H9 (cell line): ENCODE data around the gene IDNK. TPM values are rescaled to one million over a fixed set of nuclear protein-coding genes. Genes with fewer than 3 reads are reported as not detected.

Experiments used
- DNase-seq: peaks from one replicate; pipeline ENCODE4 v3.0.0-alpha.2; 2017
- H2AFZ ChIP-seq: one replicate; pipeline ENCODE4 v1.6.1; 2013; ENCODE audit warnings: mild to moderate bottlenecking, low read length, control low read depth, moderate library complexity
- H2AK5ac ChIP-seq: 2 replicates; pipeline ENCODE4 v1.6.1; 2013; ENCODE audit warnings: low read length, control low read depth, mixed read lengths; ENCODE audit not compliant: insufficient read length
- H2BK120ac ChIP-seq: one replicate; pipeline ENCODE4 v1.6.1; 2013; ENCODE audit warnings: low read depth, mild to moderate bottlenecking, low read length, control low read depth, inconsistent platforms; ENCODE audit not compliant: poor library complexity, severe bottlenecking
- H2BK12ac ChIP-seq: 2 replicates; pipeline ENCODE4 v1.6.1; 2013; ENCODE audit warnings: low read length, control low read depth, mixed read lengths, low read depth; ENCODE audit not compliant: insufficient read length
- H2BK15ac ChIP-seq: 2 replicates; pipeline ENCODE4 v1.6.1; 2013; ENCODE audit warnings: low read depth, low read length, control low read depth
- H2BK20ac ChIP-seq: one replicate; pipeline ENCODE4 v1.6.1; 2013; ENCODE audit warnings: low read depth, mild to moderate bottlenecking, low read length, control low read depth, inconsistent platforms; ENCODE audit not compliant: poor library complexity, severe bottlenecking
- H2BK5ac ChIP-seq: 2 replicates; pipeline ENCODE4 v1.6.1; 2013; ENCODE audit warnings: low read length, control low read depth, mixed read lengths; ENCODE audit not compliant: insufficient read length
- H3K14ac ChIP-seq: 2 replicates; pipeline ENCODE4 v1.6.1; 2013; ENCODE audit warnings: low read length, control low read depth; ENCODE audit not compliant: insufficient read depth
- H3K18ac ChIP-seq: 2 replicates; pipeline ENCODE4 v1.6.1; 2013; ENCODE audit warnings: low read depth, mild to moderate bottlenecking, mixed read lengths, low read length, control low read depth; ENCODE audit not compliant: insufficient read length
- H3K23ac ChIP-seq: 2 replicates; pipeline ENCODE4 v1.6.1; 2013; ENCODE audit warnings: low read length, control low read depth, mixed read lengths, low read depth; ENCODE audit not compliant: insufficient read length
- H3K23me2 ChIP-seq: 2 replicates; pipeline ENCODE4 v1.6.1; 2013; ENCODE audit warnings: low read depth, mild to moderate bottlenecking, mixed read lengths, low read length, control low read depth; ENCODE audit not compliant: insufficient read length, poor library complexity, severe bottlenecking
- H3K27ac ChIP-seq: 2 replicates; pipeline ENCODE4 v1.5.1; 2013; ENCODE audit warnings: low read length, control low read depth, mixed read lengths, low read depth; ENCODE audit not compliant: insufficient read length
- H3K27me3 ChIP-seq: 2 replicates; pipeline ENCODE4 v1.6.1; 2013; ENCODE audit warnings: low read length, control low read depth, inconsistent platforms; ENCODE audit not compliant: insufficient read depth
- H3K4ac ChIP-seq: 2 replicates; pipeline ENCODE4 v1.6.1; 2013; ENCODE audit warnings: low read depth, mild to moderate bottlenecking, control low read depth, inconsistent platforms, low read length, moderate library complexity
- H3K4me1 ChIP-seq: 2 replicates; pipeline ENCODE4 v1.6.1; 2013; ENCODE audit warnings: low read length, control low read depth, inconsistent platforms; ENCODE audit not compliant: insufficient read depth
- H3K4me2 ChIP-seq: 2 replicates; pipeline ENCODE4 v1.6.1; 2013; ENCODE audit warnings: low read length, control low read depth, mixed read lengths; ENCODE audit not compliant: insufficient read length, insufficient read depth
- H3K56ac ChIP-seq: 2 replicates; pipeline ENCODE4 v1.6.1; 2013; ENCODE audit warnings: low read depth, mild to moderate bottlenecking, mixed read lengths, low read length, control low read depth; ENCODE audit not compliant: insufficient read length
- H3K79me1 ChIP-seq: 2 replicates; pipeline ENCODE4 v1.6.1; 2013; ENCODE audit warnings: low read depth, mild to moderate bottlenecking, moderate library complexity, low read length, control low read depth, inconsistent platforms; ENCODE audit not compliant: insufficient read depth, poor library complexity, severe bottlenecking
- H3K79me2 ChIP-seq: 2 replicates; pipeline ENCODE4 v1.6.1; 2013; ENCODE audit warnings: low read length, control low read depth, inconsistent platforms; ENCODE audit not compliant: insufficient read depth
- H3K9ac ChIP-seq: 2 replicates; pipeline ENCODE4 v1.6.1; 2013; ENCODE audit warnings: low read length, control low read depth, mixed read lengths; ENCODE audit not compliant: insufficient read length; ENCODE audit errors: extremely low read depth
- H3K9me3 ChIP-seq: one replicate; pipeline ENCODE4 v1.6.1; 2013; ENCODE audit warnings: low read depth, low read length, inconsistent platforms; ENCODE audit not compliant: control insufficient read depth
- H3T11ph ChIP-seq: one replicate; pipeline ENCODE4 v1.6.1; 2013; ENCODE audit warnings: mild to moderate bottlenecking, low read length, control low read depth, inconsistent platforms
- H4K20me1 ChIP-seq: one replicate; pipeline ENCODE4 v1.6.1; 2013; ENCODE audit not compliant: control insufficient read depth, insufficient read length, insufficient read depth
- H4K5ac ChIP-seq: 2 replicates; pipeline ENCODE4 v1.6.1; 2013; ENCODE audit warnings: low read depth, mild to moderate bottlenecking, mixed read lengths, low read length, control low read depth; ENCODE audit not compliant: insufficient read length
- H4K8ac ChIP-seq: replicated peaks from 2 replicates; pipeline ENCODE4 v1.6.1; 2013; ENCODE audit warnings: low read length, control low read depth, mixed read lengths, low read depth; ENCODE audit not compliant: insufficient read length
- H4K91ac ChIP-seq: 2 replicates; pipeline ENCODE4 v1.6.1; 2013; ENCODE audit warnings: low read depth, mild to moderate bottlenecking, moderate library complexity, mixed read lengths, low read length, control low read depth; ENCODE audit not compliant: insufficient read length
- H3K27ac Mint-ChIP-seq, 3 experiments: 2 replicates in 2 of 3; 3 replicates in 1 of 3; pipeline ENCODE4 v1.8.0; 2020 to 2021; ENCODE audit warnings: mixed read lengths in 3 of 3, mild to moderate bottlenecking in 1 of 3, moderate library complexity in 1 of 3
- H3K27me3 Mint-ChIP-seq: 2 replicates; pipeline ENCODE4 v1.8.0; 2021; ENCODE audit warnings: low read depth, mild to moderate bottlenecking, moderate library complexity, mixed read lengths
- H3K36me3 Mint-ChIP-seq, 3 experiments: 2 replicates in 2 of 3; 3 replicates in 1 of 3; pipeline ENCODE4 v1.8.0; 2020 to 2021; ENCODE audit warnings: low read depth in 3 of 3, mixed read lengths in 3 of 3; ENCODE audit not compliant: insufficient read depth in 1 of 3
- H3K4me1 Mint-ChIP-seq, 2 experiments: 2 replicates each; pipeline ENCODE4 v1.8.0; 2020; ENCODE audit warnings: mixed read lengths in 2 of 2
- H3K4me3 Mint-ChIP-seq, 2 experiments: 2 replicates in 1 of 2; 3 replicates in 1 of 2; pipeline ENCODE4 v1.8.0; 2020 to 2021; ENCODE audit warnings: mild to moderate bottlenecking in 2 of 2, mixed read lengths in 2 of 2, moderate library complexity in 1 of 2
- H3K9me3 Mint-ChIP-seq, 2 experiments: 2 replicates in 1 of 2; 3 replicates in 1 of 2; pipeline ENCODE4 v1.8.0; 2020; ENCODE audit warnings: mild to moderate bottlenecking in 2 of 2, mixed read lengths in 2 of 2, moderate library complexity in 1 of 2
- CTCF ChIP-seq: fragments of 200-600 bp; sonication (generic); conservative IDR thresholded peaks from 3 replicates; pipeline ENCODE4 v1.8.0; 2021; ENCODE audit warnings: antibody characterized with exemption, mild to moderate bottlenecking
- WGBS: extraction: QIAGEN DNeasy Blood & Tissue Kit; methylation state at CpG from one replicate; pipeline ENCODE4 v1.1.7; 2013; ENCODE audit warnings: missing lambda C conversion rate, low lambda C conversion rate, mixed read lengths; ENCODE audit not compliant: insufficient read length; ENCODE audit errors: extremely low coverage; 5-methylcytosine and 5-hydroxymethylcytosine counted together
- total RNA-seq: library from RNA; stranded (reverse); gene quantifications from 2 replicates; pipeline ENCODE4 v1.2.1, GENCODE V29; 2021

Gene IDNK
- total RNA-seq, 1 experiment from 2014 or later = 1.4 TPM

- H2AK5ac ChIP-seq = no peak overlapping the region
- no peaks in the 10 kb centered on the region for H3K36me3 Mint-ChIP-seq
- H3T11ph ChIP-seq = no peak overlapping the region
- no peak overlapping the region for H3K4me2 ChIP-seq
- peaks cover 2% of the 10 kb centered on the region; the same call in 1 of the 2 replicates for H3K27me3 Mint-ChIP-seq
- H3K27ac ChIP-seq = no peak overlapping the region
- H3K27ac Mint-ChIP-seq = peak overlapping the region in 1 of 3 experiments; percentile 19; a peak in 1 of 7 replicates
- H3K56ac ChIP-seq = no peak overlapping the region
- no peak overlapping the region for H4K5ac ChIP-seq
- no peak overlapping the region for H2BK120ac ChIP-seq
- H3K4me1 ChIP-seq = no peaks in the 10 kb centered on the region
- H3K4me1 Mint-ChIP-seq = peaks cover 0 to 3% of the 10 kb centered on the region in 2 experiments; a peak in 1 of 4 replicates
- no peak overlapping the region for H2BK15ac ChIP-seq
- no peaks in the 10 kb centered on the region for H3K9me3 Mint-ChIP-seq
- H4K8ac ChIP-seq = no peak overlapping the region
- H3K23me2 ChIP-seq = no peaks in the 10 kb centered on the region
- no peaks in the 10 kb centered on the region for H4K20me1 ChIP-seq
- H2AFZ ChIP-seq = no peak overlapping the region
- H3K4ac ChIP-seq = no peak overlapping the region
- no peak overlapping the region for H3K4me3 Mint-ChIP-seq
- no peak overlapping the region for H3K18ac ChIP-seq
- H3K9ac ChIP-seq = no peak overlapping the region
- no peaks in the 10 kb centered on the region for H3K79me2 ChIP-seq
- H3K79me1 ChIP-seq = no peaks in the 10 kb centered on the region
- no peaks in the 10 kb centered on the region for H3K9me3 ChIP-seq
- H2BK12ac ChIP-seq = no peak overlapping the region
- no peak overlapping the region for H2BK5ac ChIP-seq
- no CpG with 5 or more reads among the region's 1 CpG for WGBS
- H3K14ac ChIP-seq = no peak overlapping the region
- no peak overlapping the region for H3K23ac ChIP-seq
- H3K27me3 ChIP-seq = no peaks in the 10 kb centered on the region
- no peak overlapping the region for H2BK20ac ChIP-seq
- no peak for TF ChIP-seq CTCF
- no peak for DNase-seq
- H4K91ac ChIP-seq = no peak overlapping the region
Observed at GRCh38 chr9:83598487-83598886, 24.5 kb upstream of the IDNK start.
